RWPE2 (cell line): ENCODE data around the gene MAN2B2.

Experiments
- ATAC-seq: fragments of 200-7000 bp; cut with Tn5 transposase; 3 replicates; pipeline ENCODE4 v1.9.1; 2021; ENCODE audit warnings: low read depth
- DNase-seq: peaks from one replicate; pipeline ENCODE4 v3.0.0-alpha.2; 2020; ENCODE audit warnings: low spot score
- H3K27ac ChIP-seq: fragments of 450-650 bp; 2 replicates; pipeline ENCODE4 v1.5.1; 2017; ENCODE audit warnings: mild to moderate bottlenecking; ENCODE audit not compliant: poor library complexity, severe bottlenecking
- H3K27me3 ChIP-seq: fragments of 250-450 bp; sonication (Bioruptor Pico); 2 replicates; pipeline ENCODE4 v1.5.1; 2021; ENCODE audit warnings: mild to moderate bottlenecking, moderate library complexity; ENCODE audit not compliant: insufficient read depth, poor library complexity, severe bottlenecking
- H3K36me3 ChIP-seq: fragments of 250-450 bp; sonication (Bioruptor Pico); 2 replicates; pipeline ENCODE4 v1.5.1; 2020; ENCODE audit warnings: low read depth, mild to moderate bottlenecking, moderate library complexity
- H3K4me1 ChIP-seq: fragments of 250-450 bp; sonication (Bioruptor Pico); 2 replicates; pipeline ENCODE4 v1.5.1; 2021; ENCODE audit warnings: mild to moderate bottlenecking, moderate library complexity; ENCODE audit not compliant: insufficient read depth, poor library complexity, severe bottlenecking
- H3K4me3 ChIP-seq: fragments of 250-450 bp; sonication (Bioruptor Pico); 2 replicates; pipeline ENCODE4 v1.5.1; 2021; ENCODE audit warnings: mild to moderate bottlenecking, moderate library complexity; ENCODE audit not compliant: severe bottlenecking
- H3K9me3 ChIP-seq: fragments of 250-450 bp; sonication (Bioruptor Pico); 2 replicates; pipeline ENCODE4 v1.5.1; 2021; ENCODE audit warnings: mild to moderate bottlenecking, moderate library complexity; ENCODE audit not compliant: severe bottlenecking
- TF ChIP-seq, protein P1 (sequence below): fragments of 450-650 bp; IDR thresholded peaks from one replicate; pipeline ENCODE4 v1.5.1; 2017; ENCODE audit warnings: mild to moderate bottlenecking, moderate library complexity; ENCODE audit not compliant: poor library complexity, severe bottlenecking

Gene MAN2B2

GRCh38 chr4:6542951-6543350 is 32.0 kb upstream of the MAN2B2 start:
- Histone ChIP-seq H3K27me3 (no peaks in the 10 kb centered on the region), H3K4me3 (no peak overlapping the region), H3K4me1 (no peaks in the 10 kb centered on the region), H3K9me3 (no peaks in the 10 kb centered on the region), H3K36me3 (no peaks in the 10 kb centered on the region), H3K27ac (no peak overlapping the region)
- no peak for DNase-seq
- TF ChIP-seq, protein P1, sequence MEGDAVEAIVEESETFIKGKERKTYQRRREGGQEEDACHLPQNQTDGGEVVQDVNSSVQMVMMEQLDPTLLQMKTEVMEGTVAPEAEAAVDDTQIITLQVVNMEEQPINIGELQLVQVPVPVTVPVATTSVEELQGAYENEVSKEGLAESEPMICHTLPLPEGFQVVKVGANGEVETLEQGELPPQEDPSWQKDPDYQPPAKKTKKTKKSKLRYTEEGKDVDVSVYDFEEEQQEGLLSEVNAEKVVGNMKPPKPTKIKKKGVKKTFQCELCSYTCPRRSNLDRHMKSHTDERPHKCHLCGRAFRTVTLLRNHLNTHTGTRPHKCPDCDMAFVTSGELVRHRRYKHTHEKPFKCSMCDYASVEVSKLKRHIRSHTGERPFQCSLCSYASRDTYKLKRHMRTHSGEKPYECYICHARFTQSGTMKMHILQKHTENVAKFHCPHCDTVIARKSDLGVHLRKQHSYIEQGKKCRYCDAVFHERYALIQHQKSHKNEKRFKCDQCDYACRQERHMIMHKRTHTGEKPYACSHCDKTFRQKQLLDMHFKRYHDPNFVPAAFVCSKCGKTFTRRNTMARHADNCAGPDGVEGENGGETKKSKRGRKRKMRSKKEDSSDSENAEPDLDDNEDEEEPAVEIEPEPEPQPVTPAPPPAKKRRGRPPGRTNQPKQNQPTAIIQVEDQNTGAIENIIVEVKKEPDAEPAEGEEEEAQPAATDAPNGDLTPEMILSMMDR = no peak
- ATAC-seq = no peak

DNA sequence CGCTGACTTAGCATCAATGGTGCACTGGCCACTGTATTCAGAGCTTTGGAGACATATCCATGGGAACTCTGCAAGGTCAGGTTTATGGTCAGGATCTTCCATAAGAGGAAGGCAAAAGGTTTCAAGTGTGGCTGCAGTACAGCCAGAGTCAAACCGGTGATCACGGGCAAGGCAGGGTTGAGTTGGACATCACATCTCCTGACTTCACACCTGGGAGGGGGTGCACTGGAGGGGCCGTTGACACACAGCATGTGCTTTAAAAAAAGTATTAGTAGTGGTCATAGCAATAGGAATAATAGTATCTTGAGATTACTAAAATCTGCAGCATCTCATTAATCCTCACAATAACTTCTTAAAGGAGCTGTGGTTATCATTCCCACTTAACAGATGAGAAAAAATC is 28.9 kb upstream of the MAN2B2 start:
- no peaks in the 10 kb centered on the region for H3K36me3 ChIP-seq
- no peak overlapping the region for H3K4me3 ChIP-seq
- TF ChIP-seq, protein P1 = no peak
- ATAC-seq = no peak
- H3K4me1 ChIP-seq = no peaks in the 10 kb centered on the region
- no peaks in the 10 kb centered on the region for H3K27me3 ChIP-seq
- H3K27ac ChIP-seq = no peak overlapping the region
- DNase-seq = no peak
- peaks cover under 1% of the 10 kb centered on the region for H3K9me3 ChIP-seq

GRCh38 chr4:6546681-6547447 is 28.1 kb upstream of the MAN2B2 start:
- TF ChIP-seq, protein P1 = peak; percentile 85
- Histone ChIP-seq H3K9me3 (peaks cover 5% of the 10 kb centered on the region), H3K27ac (no peak overlapping the region), H3K27me3 (no peaks in the 10 kb centered on the region), H3K36me3 (no peaks in the 10 kb centered on the region), H3K4me1 (no peaks in the 10 kb centered on the region), H3K4me3 (no peak overlapping the region)
- DNase-seq = no peak
- peak; percentile 41; the same call in 2 of the 3 replicates for ATAC-seq

- no peaks in the 10 kb centered on the region for H3K4me1 ChIP-seq
- H3K27ac ChIP-seq = no peak overlapping the region
- H3K36me3 ChIP-seq = no peaks in the 10 kb centered on the region
- TF ChIP-seq, protein P1 = no peak
- no peaks in the 10 kb centered on the region for H3K27me3 ChIP-seq
- ATAC-seq = peak; percentile 77
- peaks cover 5% of the 10 kb centered on the region for H3K9me3 ChIP-seq
- no peak for DNase-seq
- no peak overlapping the region for H3K4me3 ChIP-seq
Measured at GRCh38 chr4:6548201-6548881, 26.6 kb upstream of the MAN2B2 start.

DNA sequence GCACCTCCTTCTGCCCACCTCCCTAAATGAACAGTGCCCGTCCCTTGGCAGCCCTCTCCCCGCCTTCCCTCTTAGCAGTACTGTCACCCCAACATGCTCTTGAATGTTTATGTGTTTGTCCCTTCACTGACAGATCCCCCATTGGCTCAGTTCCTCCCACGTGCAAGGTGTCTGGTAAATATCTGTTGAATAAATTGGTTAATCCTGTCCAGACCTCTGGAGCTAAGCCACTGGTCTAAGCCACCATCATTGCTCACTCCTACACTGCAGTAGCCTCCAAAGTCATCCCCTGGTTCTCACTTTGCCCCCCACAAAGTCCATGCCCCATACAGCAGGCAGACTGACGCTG is 26.1 kb upstream of the MAN2B2 start:
- TF ChIP-seq, protein P1 = no peak
- H3K4me3 ChIP-seq = no peak overlapping the region
- ATAC-seq (no peak), DNase-seq (no peak)
- peaks cover 5% of the 10 kb centered on the region for H3K9me3 ChIP-seq
- H3K27me3 ChIP-seq = no peaks in the 10 kb centered on the region
- no peaks in the 10 kb centered on the region for H3K36me3 ChIP-seq
- H3K4me1 ChIP-seq = no peaks in the 10 kb centered on the region
- no peak overlapping the region for H3K27ac ChIP-seq
